T47D (cell line): ENCODE data around the gene ADAMTS17.

ENCODE experiments used
- DNase-seq, 2 experiments: peaks; one replicate each; pipeline versions ENCODE4 v3.0.0 to v3.0.0-alpha.2; 2011 to 2012; ENCODE audit warnings: low read depth in 1 of 2, low spot score in 1 of 2
- JUND ChIP-seq: IDR thresholded peaks from 2 replicates; pipeline ENCODE4 v1.6.1; 2012; ENCODE audit warnings: low read depth
- in situ Hi-C: cut with HindIII; loops from 2 replicates; pipeline ENCODE4 v1.10.0; 2016; ENCODE audit warnings: low sequenced_read_pairs, low pct_unique_long_range_greater_than_20kb

ADAMTS17 gene

DNA sequence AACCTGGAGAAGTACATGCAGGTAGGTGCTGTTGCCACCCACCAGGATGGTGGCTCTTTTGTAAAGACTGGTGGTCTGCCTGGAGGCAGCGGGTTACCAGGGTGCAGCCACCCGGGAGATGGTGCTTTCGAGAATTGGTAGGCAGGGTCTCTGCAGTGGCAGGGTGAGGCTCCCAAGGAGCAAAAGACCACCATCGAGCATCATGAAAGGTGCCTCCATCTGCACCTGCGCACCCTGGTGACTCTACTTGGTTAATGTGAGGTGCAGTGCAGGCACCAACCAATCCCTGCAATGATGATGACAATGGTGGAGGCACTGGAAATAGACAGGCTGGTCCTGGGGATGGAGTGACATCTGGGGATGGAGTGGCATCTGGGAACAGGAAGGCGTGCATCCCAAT, 236.7 kb downstream of the ADAMTS17 start:
- DNase-seq, result no peak
- in situ Hi-C loops, result no loop called here
- TF ChIP-seq JUND, result no peak

DNA sequence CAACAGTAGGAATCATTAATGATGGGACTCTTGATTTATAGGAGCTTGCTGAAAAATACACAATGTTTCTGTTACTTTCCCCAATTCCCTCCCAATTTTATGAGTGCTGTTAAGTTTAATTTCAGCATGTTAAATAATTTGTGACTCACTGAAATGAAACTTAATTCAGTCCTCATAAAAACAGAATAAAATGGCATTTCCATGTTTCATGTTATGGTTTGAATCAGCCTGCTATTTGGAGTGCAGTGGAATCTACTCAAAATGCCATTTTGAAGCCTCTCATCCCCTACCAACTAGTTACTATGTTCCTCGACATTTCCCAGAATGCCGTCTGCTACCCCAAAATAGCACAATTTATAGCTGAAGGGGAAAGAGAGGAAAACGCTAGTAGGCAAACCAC, 237.5 kb downstream of the ADAMTS17 start:
- in situ Hi-C loops, result no loop called here
- DNase-seq, result no peak

GRCh38 chr15:100103828-100104227, 237.9 kb downstream of the ADAMTS17 start:
- peak in 1 of 2 experiments; percentile 80 for DNase-seq
- in situ Hi-C loops, result no loop called here
- no peak for TF ChIP-seq JUND

More for the DNA sequence above, 237.5 kb downstream of the ADAMTS17 start:
- no peak for TF ChIP-seq JUND

GRCh38 chr15:100101426-100102089, 240.2 kb downstream of the ADAMTS17 start:
- DNase-seq, result no peak
- in situ Hi-C loops, result no loop called here
- TF ChIP-seq JUND, result no peak

GRCh38 chr15:100100926-100101325, 240.8 kb downstream of the ADAMTS17 start:
- no peak for TF ChIP-seq JUND
- DNase-seq, result no peak
- in situ Hi-C loops, result no loop called here

- in situ Hi-C loops, result no loop called here
- TF ChIP-seq JUND, result no peak
- no peak for DNase-seq
These were observed 241.8 kb downstream of the ADAMTS17 start for GRCh38 chr15:100099976-100100375.

DNA sequence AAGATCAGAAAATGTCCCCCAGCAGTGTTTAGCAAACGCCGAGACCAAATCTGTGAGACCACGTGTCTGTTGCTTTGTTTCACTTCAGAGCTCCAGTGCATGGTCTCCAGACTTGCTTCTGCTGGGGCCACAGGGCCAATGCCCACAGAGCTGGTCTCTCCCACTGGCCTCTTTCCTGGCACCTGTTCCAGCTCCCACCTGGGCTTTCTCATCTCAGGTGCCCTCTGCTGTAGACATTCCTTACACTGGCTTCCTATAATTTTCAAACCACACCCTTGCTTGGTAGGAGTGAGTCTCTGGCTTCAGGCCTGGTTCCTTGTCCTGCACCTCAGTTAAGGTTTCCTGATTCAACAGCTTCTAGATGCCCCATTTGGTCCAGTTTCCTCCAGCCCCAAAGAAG, 243.1 kb downstream of the ADAMTS17 start:
- no peak for TF ChIP-seq JUND
- no peak for DNase-seq
- in situ Hi-C loops, result no loop called here

DNA sequence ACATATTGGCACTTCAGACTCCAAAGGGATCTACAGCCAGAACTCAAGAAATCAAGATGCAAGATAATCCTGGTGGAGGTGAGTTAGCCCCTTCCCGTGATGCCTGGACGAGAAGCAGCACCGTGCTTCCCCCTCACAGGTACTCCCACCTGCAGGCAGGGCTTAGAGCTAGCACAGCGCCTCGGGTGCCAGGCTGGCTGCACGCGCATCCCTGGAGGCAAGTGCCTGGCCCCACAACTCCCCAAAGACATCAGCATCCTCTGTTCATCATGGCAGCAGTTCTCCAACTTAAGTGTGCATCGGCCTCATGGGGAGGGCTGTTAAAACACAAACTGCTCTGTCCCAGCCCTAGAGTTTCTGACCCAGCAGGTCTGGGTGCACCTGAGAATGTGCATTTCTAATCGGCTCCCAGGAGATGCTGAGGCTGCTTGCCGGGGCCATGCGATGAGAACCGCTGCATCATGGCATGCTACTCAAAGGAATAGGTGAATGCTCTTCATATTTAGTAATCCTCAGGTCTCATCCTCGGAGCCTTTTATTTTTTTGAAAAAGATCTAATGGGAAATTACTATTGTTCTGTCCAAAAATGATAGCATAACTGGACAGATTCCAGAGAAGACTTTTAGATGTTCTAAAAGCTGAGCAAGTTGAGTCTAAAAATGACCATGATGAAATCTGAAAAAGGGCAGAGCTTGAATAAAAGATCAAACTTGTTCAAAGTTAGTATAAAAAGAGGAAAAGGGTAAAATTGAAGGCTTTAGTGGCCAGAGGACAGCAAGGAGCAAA, 244.2 kb downstream of the ADAMTS17 start:
- DNase-seq, result no peak
- TF ChIP-seq JUND, result no peak
- in situ Hi-C loops, result no loop called here

DNA sequence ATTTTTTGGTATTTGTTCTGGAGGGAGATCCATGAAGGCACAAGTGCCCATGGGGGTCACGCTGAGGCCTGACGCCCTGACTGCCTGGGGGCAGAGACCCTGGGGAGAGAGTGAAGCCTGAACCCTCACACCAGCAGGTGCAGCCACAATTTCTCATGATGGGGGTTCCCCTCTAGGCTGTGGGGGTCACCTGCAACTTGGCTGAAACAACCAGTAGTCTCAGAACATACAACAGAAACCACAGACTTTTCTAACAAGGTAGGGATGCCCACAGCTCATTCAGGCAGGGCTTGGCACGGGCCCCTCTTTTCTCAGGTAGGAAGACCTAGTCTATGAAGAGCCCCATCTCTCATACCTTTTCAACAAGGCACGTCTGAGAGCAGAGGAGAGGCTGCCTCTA, 245.1 kb downstream of the ADAMTS17 start:
- TF ChIP-seq JUND, result no peak
- in situ Hi-C loops, result no loop called here
- DNase-seq, result no peak

GRCh38 chr15:100096248-100096600, 245.6 kb downstream of the ADAMTS17 start:
- DNase-seq, result no peak
- in situ Hi-C loops, result no loop called here
- TF ChIP-seq JUND, result no peak

GRCh38 chr15:100095541-100096247, 246.1 kb downstream of the ADAMTS17 start:
- in situ Hi-C loops, result no loop called here
- DNase-seq, result no peak
- TF ChIP-seq JUND, result no peak

GRCh38 chr15:100094127-100094510, 247.7 kb downstream of the ADAMTS17 start:
- no peak for DNase-seq
- TF ChIP-seq JUND, result no peak

More at GRCh38 chr15:100094127-100094510, 247.7 kb downstream of the ADAMTS17 start:
- in situ Hi-C loops, result no loop called here
